Measurements from ENCODE around the gene ARID4A. TPM values are rescaled to one million over a fixed set of nuclear protein-coding genes. Genes with fewer than 3 reads are reported as not detected.

ARID4A gene
- total RNA-seq, 4 donors from 2014 or later = 9.9 to 19.3 (median 13.4) TPM

GRCh38 chr14:58294201-58294600, 4.2 kb upstream of the ARID4A start:
- 95 to 99% methylated on average over 7 of the region's 7 CpGs for WGBS, 2 donors
- H3K9me3 ChIP-seq = no peaks in the 10 kb centered on the region
- DNase-seq = no peak
- intact Hi-C loops (cut with DNase I) = no loop called here
- no peak overlapping the region for H3K27ac ChIP-seq
- H3K4me1 ChIP-seq = peaks cover 0 to 62% (median 11%) of the 10 kb centered on the region in 3 donors
- H3K27me3 ChIP-seq = no peaks in the 10 kb centered on the region
- H3K4me3 ChIP-seq = no peak overlapping the region
- TF ChIP-seq CTCF (IDR thresholded peaks at IDR 0.05) (no peak), POLR2A (IDR thresholded peaks at IDR 0.05) (no peak)
- H3K36me3 ChIP-seq = peaks cover 5 to 64% (median 5%) of the 10 kb centered on the region in 3 donors

GRCh38 chr14:58296726-58297125, 1.6 kb upstream of the ARID4A start:
- Histone ChIP-seq H3K27ac (peak overlapping the region; percentile 94 to 98 (median 96)), H3K27me3 (no peaks in the 10 kb centered on the region), H3K9me3 (no peaks in the 10 kb centered on the region), H3K4me3 (peak overlapping the region; percentile 57 to 97 (median 88)), H3K36me3 (peaks cover 0 to 44% (median 5%) of the 10 kb centered on the region in 3 donors), H3K4me1 (peaks cover 4 to 76% (median 23%) of the 10 kb centered on the region in 3 donors)
- intact Hi-C loops (cut with DNase I) = no loop called here
- TF ChIP-seq CTCF (IDR thresholded peaks at IDR 0.05) = no peak
- no peak for TF ChIP-seq POLR2A (IDR thresholded peaks at IDR 0.05)
- DNase-seq = no peak
- 5 to 6% methylated on average over 3 of the region's 3 CpGs for WGBS, 2 donors

- Histone ChIP-seq H3K27me3 (no peaks in the 10 kb centered on the region), H3K36me3 (peaks cover 0 to 45% (median 5%) of the 10 kb centered on the region in 3 donors), H3K9me3 (no peaks in the 10 kb centered on the region), H3K27ac (peak overlapping the region; percentile 94 to 98 (median 96)), H3K4me3 (peak overlapping the region; percentile 57 to 97 (median 88)), H3K4me1 (peaks cover 4 to 70% (median 23%) of the 10 kb centered on the region in 3 donors)
- no peak for DNase-seq
- TF ChIP-seq POLR2A (IDR thresholded peaks at IDR 0.05) (no peak), CTCF (IDR thresholded peaks at IDR 0.05) (no peak)
- intact Hi-C loops (cut with DNase I) = no loop called here
- WGBS, 2 donors = 0 to 1% methylated on average over 10 of the region's 10 CpGs
Observed at GRCh38 chr14:58297412-58297761, 968 bp upstream of the ARID4A start.

- peaks cover 4 to 68% (median 23%) of the 10 kb centered on the region in 3 donors for H3K4me1 ChIP-seq
- H3K36me3 ChIP-seq = peaks cover 0 to 45% (median 5%) of the 10 kb centered on the region in 3 donors
- no peaks in the 10 kb centered on the region for H3K27me3 ChIP-seq
- H3K4me3 ChIP-seq = peak overlapping the region; percentile 83 to 97 (median 88)
- DNase-seq = peak; percentile 94
- intact Hi-C loops (cut with DNase I) = no loop called here
- WGBS, 2 donors = 1% methylated on average over 24 to 25 of the region's 40 CpGs
- TF ChIP-seq POLR2A (IDR thresholded peaks at IDR 0.05) = peak in 2 of 4 donors; percentile 46 to 47
- TF ChIP-seq CTCF (IDR thresholded peaks at IDR 0.05) = peak in 2 of 6 experiments; percentile 8 to 21
- H3K27ac ChIP-seq = peak overlapping the region; percentile 94 to 98 (median 96)
- no peaks in the 10 kb centered on the region for H3K9me3 ChIP-seq
Observed at GRCh38 chr14:58297762-58298476, 436 bp upstream of the ARID4A start.
